A549 treated with DMSO at 1 μM for 4 hours (cell line): ENCODE data around the gene SOAT2. TPM values are rescaled to one million over a fixed set of nuclear protein-coding genes. Genes with fewer than 3 reads are reported as not detected.

Experiments used
- total RNA-seq: library from RNA; stranded (reverse); fragments of 200-300 nt; extraction: Qiagen RNA extraction; gene quantifications from 5 replicates; pipeline ENCODE4 v1.2.3, GENCODE V29; 2022; ENCODE audit warnings: low read depth

The SOAT2 gene
- total RNA-seq = 0.10 to 0.26 TPM (median 0.19 TPM) in 5 replicates

GRCh38 chr12:53102883-53103807 lies at the start of gene SOAT2:
Gene SOAT2 (plus strand): TSS chr12:53103486. CDS start chr12:53103578, 92 bp downstream.

GRCh38 chr12:53079226-53080117 lies 23.8 kb upstream of the SOAT2 start, which contains the start of gene SPRYD3:
Gene SPRYD3 (minus strand): TSS chr12:53079390. CDS start chr12:53079333, 57 bp downstream.

GRCh38 chr12:53097564-53098353 lies 5.5 kb upstream of the SOAT2 start, which contains the start of gene IGFBP6:
Gene IGFBP6 (plus strand): TSS chr12:53097667. CDS start chr12:53097718, 51 bp downstream.

Other genes with a start within 250 kb of the SOAT2 start
- gene KRT8, start 198.4 kb upstream of the SOAT2 start, total RNA-seq = 3,152 to 3,514 TPM (median 3,324 TPM) in 5 replicates
- 2,085 to 2,459 TPM (median 2,349 TPM) in 5 replicates for gene KRT18, start 154.4 kb upstream of the SOAT2 start, total RNA-seq
- gene EIF4B, start 97.0 kb upstream of the SOAT2 start, total RNA-seq = 258 to 413 TPM (median 299 TPM) in 5 replicates
- gene TNS2, start 53.4 kb upstream of the SOAT2 start, total RNA-seq = 9.8 to 16.6 TPM (median 11.8 TPM) in 5 replicates
- 33.6 to 40.3 TPM (median 36.2 TPM) in 5 replicates for gene SPRYD3, start 24.1 kb upstream of the SOAT2 start, total RNA-seq
- gene IGFBP6, start 5.8 kb upstream of the SOAT2 start, total RNA-seq = 169 to 240 TPM (median 226 TPM) in 5 replicates
- gene ZNF740, start 77.2 kb downstream of the SOAT2 start, total RNA-seq = 14.5 to 21.4 TPM (median 19.3 TPM) in 5 replicates
- 4.8 to 7.0 TPM (median 5.0 TPM) in 5 replicates for gene CSAD, start 77.4 kb downstream of the SOAT2 start, total RNA-seq
- 0.26 to 0.47 TPM (median 0.31 TPM) in 5 replicates for gene ITGB7, start 103.8 kb downstream of the SOAT2 start, total RNA-seq
- gene RARG, start 128.7 kb downstream of the SOAT2 start, total RNA-seq = 24.4 to 34.3 TPM (median 29.3 TPM) in 5 replicates
- gene ESPL1, start 164.8 kb downstream of the SOAT2 start, total RNA-seq = 15.6 to 25.1 TPM (median 20.0 TPM) in 5 replicates
- gene PFDN5, start 192.1 kb downstream of the SOAT2 start, total RNA-seq = 495 to 550 TPM (median 496 TPM) in 5 replicates
- 85.4 to 102 TPM (median 93.8 TPM) in 5 replicates for gene MYG1, start 196.2 kb downstream of the SOAT2 start, total RNA-seq
- 70.5 to 85.4 TPM (median 78.7 TPM) in 5 replicates for gene AAAS, start 218.1 kb downstream of the SOAT2 start, total RNA-seq
- gene SP7, start 232.9 kb downstream of the SOAT2 start, total RNA-seq = not detected in 5 replicates